ENCODE data around the gene MDN1.
A peak's percentile ranks its signal among the peaks of the same experiment; 100 is the strongest.

The MDN1 gene

GRCh38 chr6:89597988-89598387 is 221.6 kb downstream of the MDN1 start:
- Histone ChIP-seq H2BK12ac (ENCODE audit: low read length) (no peak overlapping the region), H4K91ac (ENCODE audit: low read depth, low read length) (no peak overlapping the region), H2BK5ac (ENCODE audit: low read depth, low read length, poor library complexity) (no peak overlapping the region), H3K79me2 (ENCODE audit: control insufficient read depth, insufficient read depth, low read length, poor library complexity) (no peaks in the 10 kb centered on the region), H3K27ac (ENCODE audit: low read depth, low read length) (no peak overlapping the region), H3K9me3 (ENCODE audit: insufficient read depth, low read depth, low read length) (no peaks in the 10 kb centered on the region), H3K4me3 (ENCODE audit: low read depth, low read length) (no peak overlapping the region), H3K14ac (ENCODE audit: low read length) (no peak overlapping the region), H4K12ac (ENCODE audit: low read depth, low read length) (no peak overlapping the region), H3K27me3 (ENCODE audit: insufficient read depth, low read length) (no peaks in the 10 kb centered on the region), H3K18ac (ENCODE audit: low read length) (no peak overlapping the region), H3K4me2 (ENCODE audit: low read length) (peak overlapping the region; percentile 13), H3K36me3 (ENCODE audit: control insufficient read depth in 1 of 2, insufficient read depth in 2 of 2, low read length in 2 of 2) (peaks cover 8 to 10% of the 10 kb centered on the region in 2 experiments), H3K23ac (ENCODE audit: low read length) (no peak overlapping the region), H2BK120ac (ENCODE audit: insufficient read depth, low read length, poor library complexity) (no peak overlapping the region), H3K79me1 (ENCODE audit: low read length) (no peaks in the 10 kb centered on the region), H2AK5ac (ENCODE audit: low read length) (no peak overlapping the region), H2AFZ (ENCODE audit: insufficient read depth, low read length, poor library complexity) (no peak overlapping the region), H4K8ac (ENCODE audit: low read depth, low read length) (no peak overlapping the region), H3K4me1 (ENCODE audit: control insufficient read depth in 1 of 2, insufficient read depth in 2 of 2, low read length in 2 of 2) (no peaks in the 10 kb centered on the region), H3K4ac (ENCODE audit: low read depth, low read length) (no peak overlapping the region), H3K9ac (ENCODE audit: low read length) (no peak overlapping the region)
- WGBS (ENCODE audit: extremely low coverage, insufficient coverage, insufficient read length), result no CpG with 5 or more reads among the region's 3 CpGs
- DNase-seq, result peak; percentile 67 to 95

- no peak for DNase-seq
- no peaks in the 10 kb centered on the region for H3K4me1 ChIP-seq (ENCODE audit: control insufficient read depth in 1 of 2, insufficient read depth in 2 of 2, low read length in 2 of 2)
- no peak overlapping the region for H3K4me3 ChIP-seq (ENCODE audit: low read depth, low read length)
- no peak overlapping the region for H2AK5ac ChIP-seq (ENCODE audit: low read length)
- H2BK5ac ChIP-seq (ENCODE audit: low read depth, low read length, poor library complexity), result no peak overlapping the region
- H4K12ac ChIP-seq (ENCODE audit: low read depth, low read length), result no peak overlapping the region
- H2AFZ ChIP-seq (ENCODE audit: insufficient read depth, low read length, poor library complexity), result no peak overlapping the region
- no peak overlapping the region for H3K14ac ChIP-seq (ENCODE audit: low read length)
- no peak overlapping the region for H3K4ac ChIP-seq (ENCODE audit: low read depth, low read length)
- H3K79me2 ChIP-seq (ENCODE audit: control insufficient read depth, insufficient read depth, low read length, poor library complexity), result no peaks in the 10 kb centered on the region
- WGBS (ENCODE audit: extremely low coverage, insufficient coverage, insufficient read length), result no CpG with 5 or more reads among the region's 2 CpGs
- H3K27ac ChIP-seq (ENCODE audit: low read depth, low read length), result no peak overlapping the region
- H2BK120ac ChIP-seq (ENCODE audit: insufficient read depth, low read length, poor library complexity), result no peak overlapping the region
- no peaks in the 10 kb centered on the region for H3K79me1 ChIP-seq (ENCODE audit: low read length)
- H4K91ac ChIP-seq (ENCODE audit: low read depth, low read length), result no peak overlapping the region
- no peak overlapping the region for H2BK12ac ChIP-seq (ENCODE audit: low read length)
- peaks cover 2 to 4% of the 10 kb centered on the region in 2 experiments for H3K36me3 ChIP-seq (ENCODE audit: control insufficient read depth in 1 of 2, insufficient read depth in 2 of 2, low read length in 2 of 2)
- H3K27me3 ChIP-seq (ENCODE audit: insufficient read depth, low read length), result no peaks in the 10 kb centered on the region
- H3K9me3 ChIP-seq (ENCODE audit: insufficient read depth, low read depth, low read length), result no peaks in the 10 kb centered on the region
- H3K9ac ChIP-seq (ENCODE audit: low read length), result no peak overlapping the region
- no peak overlapping the region for H3K18ac ChIP-seq (ENCODE audit: low read length)
- H4K8ac ChIP-seq (ENCODE audit: low read depth, low read length), result no peak overlapping the region
- no peak overlapping the region for H3K4me2 ChIP-seq (ENCODE audit: low read length)
- no peak overlapping the region for H3K23ac ChIP-seq (ENCODE audit: low read length)
Observed at GRCh38 chr6:89597372-89597771, 222.2 kb downstream of the MDN1 start.

- H2BK5ac ChIP-seq (ENCODE audit: low read depth, low read length, poor library complexity), result no peak overlapping the region
- no peaks in the 10 kb centered on the region for H3K79me1 ChIP-seq (ENCODE audit: low read length)
- no peak overlapping the region for H2BK120ac ChIP-seq (ENCODE audit: insufficient read depth, low read length, poor library complexity)
- no peaks in the 10 kb centered on the region for H3K27me3 ChIP-seq (ENCODE audit: insufficient read depth, low read length)
- peaks cover 1 to 2% of the 10 kb centered on the region in 2 experiments for H3K36me3 ChIP-seq (ENCODE audit: control insufficient read depth in 1 of 2, insufficient read depth in 2 of 2, low read length in 2 of 2)
- no peak overlapping the region for H2BK12ac ChIP-seq (ENCODE audit: low read length)
- no peak overlapping the region for H3K4ac ChIP-seq (ENCODE audit: low read depth, low read length)
- no peak overlapping the region for H3K9ac ChIP-seq (ENCODE audit: low read length)
- H3K4me2 ChIP-seq (ENCODE audit: low read length), result no peak overlapping the region
- H4K91ac ChIP-seq (ENCODE audit: low read depth, low read length), result no peak overlapping the region
- H2AFZ ChIP-seq (ENCODE audit: insufficient read depth, low read length, poor library complexity), result no peak overlapping the region
- no peak overlapping the region for H3K4me3 ChIP-seq (ENCODE audit: low read depth, low read length)
- H4K12ac ChIP-seq (ENCODE audit: low read depth, low read length), result no peak overlapping the region
- H3K23ac ChIP-seq (ENCODE audit: low read length), result no peak overlapping the region
- no peak for DNase-seq
- no CpG with 5 or more reads among the region's 1 CpG for WGBS (ENCODE audit: extremely low coverage, insufficient coverage, insufficient read length)
- no peaks in the 10 kb centered on the region for H3K79me2 ChIP-seq (ENCODE audit: control insufficient read depth, insufficient read depth, low read length, poor library complexity)
- H3K4me1 ChIP-seq (ENCODE audit: control insufficient read depth in 1 of 2, insufficient read depth in 2 of 2, low read length in 2 of 2), result no peaks in the 10 kb centered on the region
- H2AK5ac ChIP-seq (ENCODE audit: low read length), result no peak overlapping the region
- H4K8ac ChIP-seq (ENCODE audit: low read depth, low read length), result no peak overlapping the region
- no peak overlapping the region for H3K27ac ChIP-seq (ENCODE audit: low read depth, low read length)
- no peak overlapping the region for H3K14ac ChIP-seq (ENCODE audit: low read length)
- no peaks in the 10 kb centered on the region for H3K9me3 ChIP-seq (ENCODE audit: insufficient read depth, low read depth, low read length)
- H3K18ac ChIP-seq (ENCODE audit: low read length), result no peak overlapping the region
Observed at GRCh38 chr6:89596484-89596883, 223.1 kb downstream of the MDN1 start.

GRCh38 chr6:89596056-89596455 is 223.5 kb downstream of the MDN1 start:
- no peaks in the 10 kb centered on the region for H3K9me3 ChIP-seq (ENCODE audit: insufficient read depth, low read depth, low read length)
- H2BK120ac ChIP-seq (ENCODE audit: insufficient read depth, low read length, poor library complexity), result no peak overlapping the region
- H3K27me3 ChIP-seq (ENCODE audit: insufficient read depth, low read length), result no peaks in the 10 kb centered on the region
- H3K4me3 ChIP-seq (ENCODE audit: low read depth, low read length), result no peak overlapping the region
- no CpG with 5 or more reads among the region's 2 CpGs for WGBS (ENCODE audit: extremely low coverage, insufficient coverage, insufficient read length)
- no peak overlapping the region for H3K18ac ChIP-seq (ENCODE audit: low read length)
- no peak overlapping the region for H3K23ac ChIP-seq (ENCODE audit: low read length)
- H3K27ac ChIP-seq (ENCODE audit: low read depth, low read length), result no peak overlapping the region
- H2BK5ac ChIP-seq (ENCODE audit: low read depth, low read length, poor library complexity), result no peak overlapping the region
- H2BK12ac ChIP-seq (ENCODE audit: low read length), result no peak overlapping the region
- H3K4ac ChIP-seq (ENCODE audit: low read depth, low read length), result no peak overlapping the region
- H4K8ac ChIP-seq (ENCODE audit: low read depth, low read length), result no peak overlapping the region
- no peak for DNase-seq
- H4K12ac ChIP-seq (ENCODE audit: low read depth, low read length), result no peak overlapping the region
- no peaks in the 10 kb centered on the region for H3K79me1 ChIP-seq (ENCODE audit: low read length)
- no peak overlapping the region for H4K91ac ChIP-seq (ENCODE audit: low read depth, low read length)
- H3K36me3 ChIP-seq (ENCODE audit: control insufficient read depth in 1 of 2, insufficient read depth in 2 of 2, low read length in 2 of 2), result peaks cover 1 to 2% of the 10 kb centered on the region in 2 experiments
- H3K4me1 ChIP-seq (ENCODE audit: control insufficient read depth in 1 of 2, insufficient read depth in 2 of 2, low read length in 2 of 2), result no peaks in the 10 kb centered on the region
- H3K4me2 ChIP-seq (ENCODE audit: low read length), result no peak overlapping the region
- no peak overlapping the region for H2AK5ac ChIP-seq (ENCODE audit: low read length)
- no peak overlapping the region for H2AFZ ChIP-seq (ENCODE audit: insufficient read depth, low read length, poor library complexity)
- H3K14ac ChIP-seq (ENCODE audit: low read length), result no peak overlapping the region
- no peak overlapping the region for H3K9ac ChIP-seq (ENCODE audit: low read length)
- no peaks in the 10 kb centered on the region for H3K79me2 ChIP-seq (ENCODE audit: control insufficient read depth, insufficient read depth, low read length, poor library complexity)

All from trophoblast cell (in vitro differentiated cells and primary cell).